Memory B cell (primary cell): ENCODE measurements around the gene SH3TC1.

Experiments
- ATAC-seq: fragments of 150-1000 bp; cut with Tn5 transposase; 2 replicates; pipeline ENCODE4 v1.10.0; 2021; ENCODE audit warnings: low read depth, mild to moderate bottlenecking, moderate library complexity
- DNase-seq, 2 donors: peaks; one replicate each; pipeline ENCODE4 v3.0.0; 2022; ENCODE audit warnings: low spot score in 2 of 2
- H3K27ac Mint-ChIP-seq: one replicate; pipeline ENCODE4 v1.8.0; 2022; ENCODE audit warnings: mild to moderate bottlenecking, moderate library complexity, mixed read lengths
- H3K27me3 Mint-ChIP-seq: one replicate; pipeline ENCODE4 v1.8.0; 2022; ENCODE audit warnings: mixed read lengths
- H3K36me3 Mint-ChIP-seq: one replicate; pipeline ENCODE4 v1.8.0; 2022; ENCODE audit warnings: mild to moderate bottlenecking, mixed read lengths
- H3K4me1 Mint-ChIP-seq: one replicate; pipeline ENCODE4 v1.8.0; 2022; ENCODE audit warnings: mixed read lengths
- H3K4me3 Mint-ChIP-seq: one replicate; pipeline ENCODE4 v1.8.0; 2022; ENCODE audit warnings: mild to moderate bottlenecking, moderate library complexity, mixed read lengths
- H3K9me3 Mint-ChIP-seq: one replicate; pipeline ENCODE4 v1.8.0; 2022; ENCODE audit warnings: mixed read lengths

SH3TC1 gene

GRCh38 chr4:8277356-8278008 is 78.4 kb downstream of the SH3TC1 start:
- no peak for DNase-seq
- Mint-ChIP-seq H3K27ac (no peak overlapping the region), H3K36me3 (no peaks in the 10 kb centered on the region), H3K27me3 (peaks cover 18% of the 10 kb centered on the region), H3K4me1 (no peaks in the 10 kb centered on the region), H3K9me3 (no peaks in the 10 kb centered on the region), H3K4me3 (no peak overlapping the region)
- ATAC-seq, result no peak

DNA sequence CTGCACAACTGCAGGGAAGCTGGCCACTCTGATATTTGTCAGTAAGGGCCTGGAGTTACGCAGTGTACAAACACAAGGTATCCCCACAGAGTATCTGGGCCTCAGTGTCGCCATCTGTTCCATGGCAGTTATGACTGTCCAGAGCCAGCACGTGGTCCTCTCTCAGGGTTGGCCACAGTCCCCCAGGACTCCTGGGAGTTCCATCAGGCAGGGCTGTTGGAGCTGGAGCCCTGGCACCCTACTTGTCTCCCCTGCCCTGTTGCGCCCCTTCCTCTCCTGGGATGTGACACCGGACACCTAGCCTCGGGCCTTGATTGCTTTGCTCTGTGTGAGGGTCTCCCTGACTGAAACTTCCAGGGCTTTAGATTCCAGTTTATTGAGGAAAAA is 78.9 kb downstream of the SH3TC1 start:
- Mint-ChIP-seq H3K4me3 (no peak overlapping the region), H3K36me3 (no peaks in the 10 kb centered on the region), H3K4me1 (no peaks in the 10 kb centered on the region), H3K27me3 (peaks cover 18% of the 10 kb centered on the region), H3K9me3 (no peaks in the 10 kb centered on the region), H3K27ac (no peak overlapping the region)
- DNase-seq (no peak), ATAC-seq (no peak)

DNA sequence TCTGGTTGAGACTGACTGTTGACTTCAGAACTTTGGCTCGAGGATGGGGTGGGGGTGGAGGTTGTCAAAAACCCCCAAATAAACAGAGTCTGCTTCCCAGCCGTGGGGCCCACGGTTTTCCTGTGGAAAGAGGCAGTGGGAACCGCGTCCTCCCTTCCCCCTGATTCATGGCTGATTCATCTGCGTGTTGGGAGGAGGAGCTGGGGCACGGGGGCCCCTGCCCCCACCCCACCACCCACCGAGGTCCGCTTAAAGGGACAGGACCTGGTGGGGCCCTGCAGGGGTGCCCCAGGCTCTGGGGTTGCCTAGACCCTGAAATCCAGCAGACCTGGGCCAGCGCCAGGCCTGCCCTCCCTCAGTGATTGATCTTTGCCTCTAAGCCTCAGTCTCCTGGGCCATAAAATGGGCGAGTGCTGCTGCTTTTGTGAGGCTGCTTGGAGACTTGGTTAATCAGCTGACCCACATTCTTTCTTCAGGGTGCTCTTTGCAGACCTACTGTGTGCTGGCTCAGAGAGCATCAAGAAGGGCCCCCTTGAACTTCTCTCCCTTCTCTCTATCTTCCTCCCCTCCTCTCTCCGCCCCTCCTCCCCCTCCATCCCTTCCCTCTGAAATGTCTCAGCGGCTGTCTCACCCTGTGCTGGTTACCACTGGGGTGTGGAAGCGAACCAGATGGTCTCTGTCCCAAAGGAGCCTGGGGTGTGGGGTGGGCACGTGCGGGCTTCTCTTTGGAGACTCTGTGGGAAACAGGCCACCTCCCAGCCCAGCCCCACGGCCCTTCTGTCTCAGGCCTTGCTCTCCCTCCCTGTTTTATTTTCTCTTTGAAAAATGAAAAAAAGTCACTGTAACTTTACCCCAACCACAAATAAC is 79.6 kb downstream of the SH3TC1 start:
- Mint-ChIP-seq H3K27me3 (peaks cover 17% of the 10 kb centered on the region), H3K4me1 (no peaks in the 10 kb centered on the region), H3K9me3 (no peaks in the 10 kb centered on the region), H3K27ac (no peak overlapping the region), H3K4me3 (no peak overlapping the region), H3K36me3 (no peaks in the 10 kb centered on the region)
- ATAC-seq, result no peak
- DNase-seq, result no peak

DNA sequence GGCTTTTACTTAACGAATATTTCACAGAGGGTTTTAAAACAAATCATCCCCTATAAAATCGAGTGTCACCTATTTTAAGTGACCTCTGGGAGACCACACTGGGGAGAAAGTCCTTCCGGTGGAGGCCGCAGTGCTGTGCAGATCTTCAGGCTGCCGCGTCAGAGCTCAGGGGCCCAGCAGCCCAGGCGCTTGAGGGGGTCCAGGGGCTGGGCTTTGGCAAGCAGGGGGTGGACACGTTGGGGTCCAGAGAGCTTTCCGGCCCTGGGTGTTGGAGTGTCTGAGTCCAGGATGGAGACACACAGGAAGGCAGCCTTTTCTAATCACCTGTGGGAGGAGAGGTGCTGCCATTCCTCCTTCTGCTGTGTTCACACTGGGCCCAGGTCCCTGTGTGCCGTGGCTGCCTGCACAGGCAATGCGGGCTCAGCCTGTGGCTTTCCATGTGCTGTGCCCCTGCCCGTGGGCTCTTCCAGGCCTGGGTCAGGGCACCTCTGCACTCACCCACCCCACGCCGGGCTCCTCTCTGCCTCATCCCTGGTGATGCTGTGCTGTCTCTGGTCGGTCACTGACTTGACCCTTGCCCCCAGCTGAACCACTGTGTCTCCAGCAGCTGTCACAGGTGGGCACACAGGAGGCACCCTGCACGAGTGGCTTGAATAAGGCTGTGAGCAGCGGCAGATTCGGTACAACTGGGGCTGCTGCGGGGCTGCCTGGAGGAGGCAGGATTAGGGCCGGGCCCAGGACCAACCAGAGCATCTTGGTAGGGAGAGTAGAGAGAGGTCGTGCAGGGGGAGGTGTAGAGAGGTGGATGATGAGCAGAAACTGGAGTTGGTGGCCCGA is 80.4 kb downstream of the SH3TC1 start:
- DNase-seq (no peak), ATAC-seq (no peak)
- Mint-ChIP-seq H3K27ac (no peak overlapping the region), H3K4me1 (no peaks in the 10 kb centered on the region), H3K4me3 (no peak overlapping the region), H3K36me3 (no peaks in the 10 kb centered on the region), H3K9me3 (no peaks in the 10 kb centered on the region), H3K27me3 (peaks cover 9% of the 10 kb centered on the region)

DNA sequence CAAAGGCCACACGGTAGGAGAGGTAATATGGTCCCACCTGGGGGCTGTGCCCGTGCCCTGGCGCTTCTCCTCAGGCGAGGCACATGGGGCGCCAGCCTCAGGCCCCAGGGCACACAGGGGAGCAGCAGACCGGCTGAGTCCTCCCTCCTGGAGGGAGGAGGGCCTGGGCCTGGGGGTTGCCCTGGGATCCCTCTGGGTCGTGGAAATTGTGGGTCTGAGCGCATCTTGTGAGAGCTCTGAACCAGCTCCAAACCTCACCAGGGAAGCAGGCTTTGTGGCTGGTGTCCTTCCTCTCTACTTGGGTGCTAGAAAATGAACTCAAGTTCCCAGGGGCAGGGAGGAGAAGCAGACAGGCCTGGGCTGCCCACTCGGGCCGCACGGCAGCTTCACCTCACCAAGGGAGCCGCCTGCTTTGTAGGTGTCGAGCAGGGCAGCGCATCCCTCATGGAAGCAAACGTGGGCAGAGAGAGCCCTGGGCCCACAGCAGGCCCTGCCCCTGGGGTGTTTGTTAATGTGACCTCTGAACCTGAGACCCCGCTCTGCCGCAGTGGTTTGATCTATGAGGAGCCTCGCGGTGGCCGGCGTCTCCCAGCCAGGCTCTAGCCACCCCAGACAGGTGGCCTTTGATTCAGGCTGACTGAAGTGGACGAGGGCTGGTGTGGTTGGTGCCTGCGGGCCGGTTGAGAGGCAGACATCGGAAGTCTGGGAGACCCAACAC is 81.2 kb downstream of the SH3TC1 start:
- H3K4me3 Mint-ChIP-seq, result no peak overlapping the region
- peaks cover 12% of the 10 kb centered on the region for H3K27me3 Mint-ChIP-seq
- H3K4me1 Mint-ChIP-seq, result no peaks in the 10 kb centered on the region
- DNase-seq, result no peak
- no peaks in the 10 kb centered on the region for H3K9me3 Mint-ChIP-seq
- H3K36me3 Mint-ChIP-seq, result no peaks in the 10 kb centered on the region
- ATAC-seq, result no peak
- no peak overlapping the region for H3K27ac Mint-ChIP-seq

- no peak for DNase-seq
- H3K27me3 Mint-ChIP-seq, result peaks cover 13% of the 10 kb centered on the region
- H3K4me3 Mint-ChIP-seq, result no peak overlapping the region
- no peaks in the 10 kb centered on the region for H3K4me1 Mint-ChIP-seq
- no peak for ATAC-seq
- H3K36me3 Mint-ChIP-seq, result no peaks in the 10 kb centered on the region
- no peaks in the 10 kb centered on the region for H3K9me3 Mint-ChIP-seq
- no peak overlapping the region for H3K27ac Mint-ChIP-seq
Observed at GRCh38 chr4:8280876-8281440, 81.9 kb downstream of the SH3TC1 start.

DNA sequence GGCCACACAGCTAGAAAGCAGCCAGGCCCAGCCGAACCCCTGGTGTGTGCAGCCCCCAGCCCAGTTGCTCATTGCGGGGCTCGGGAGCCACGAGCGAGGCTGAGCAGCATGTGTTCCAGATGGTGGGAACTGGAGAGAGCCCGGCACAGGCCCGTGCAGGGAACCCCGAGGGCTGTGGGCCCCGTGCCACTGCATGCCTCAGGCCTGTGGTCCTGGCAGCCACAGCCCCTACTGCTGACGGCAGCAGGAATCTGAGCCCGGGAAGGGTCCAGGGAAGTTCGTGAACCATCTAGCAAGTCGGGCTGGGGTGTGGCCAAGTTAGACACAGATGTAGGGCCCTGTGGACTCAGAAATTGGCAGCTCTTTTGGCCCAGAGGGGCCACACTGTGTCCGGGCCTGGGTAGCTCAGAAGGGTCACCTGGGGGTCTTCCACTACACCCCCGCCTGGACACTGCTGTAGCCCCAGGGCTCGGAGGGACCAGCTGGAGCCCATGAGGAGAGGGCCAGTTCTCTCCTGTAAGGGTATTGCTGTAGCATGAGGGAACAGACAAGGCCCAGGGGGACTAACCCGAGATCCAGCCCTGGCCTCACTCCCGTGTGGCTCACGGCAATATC is 82.5 kb downstream of the SH3TC1 start:
- Mint-ChIP-seq H3K36me3 (no peaks in the 10 kb centered on the region), H3K4me1 (no peaks in the 10 kb centered on the region), H3K27me3 (peaks cover 14% of the 10 kb centered on the region), H3K27ac (no peak overlapping the region), H3K9me3 (no peaks in the 10 kb centered on the region), H3K4me3 (no peak overlapping the region)
- ATAC-seq, result no peak
- DNase-seq, result no peak

DNA sequence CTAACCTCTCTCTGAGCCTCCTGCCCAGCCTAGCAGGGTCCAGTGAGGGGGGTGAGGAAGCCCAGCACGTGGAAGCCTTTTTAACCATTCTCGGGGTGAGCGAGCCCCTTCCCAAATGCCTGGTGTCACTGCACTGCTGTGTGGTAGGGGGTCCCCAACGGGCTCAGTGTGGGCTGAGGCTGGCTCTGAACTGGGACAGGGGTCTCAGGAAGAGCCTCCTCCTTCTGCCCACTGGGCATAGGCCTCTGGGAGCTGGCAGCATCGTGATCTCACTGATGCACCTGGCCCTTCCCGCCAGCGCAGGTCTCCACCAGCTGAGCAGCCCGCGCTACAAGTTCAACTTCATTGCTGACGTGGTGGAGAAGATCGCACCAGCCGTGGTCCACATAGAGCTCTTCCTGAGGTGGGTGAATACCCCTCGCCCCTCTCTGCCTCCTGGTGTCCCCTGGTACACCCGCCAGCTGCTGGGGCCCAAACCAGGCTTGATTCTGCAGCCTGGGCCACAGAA is 83.1 kb downstream of the SH3TC1 start:
- DNase-seq (no peak), ATAC-seq (no peak)
- Mint-ChIP-seq H3K27me3 (peaks cover 14% of the 10 kb centered on the region), H3K9me3 (no peaks in the 10 kb centered on the region), H3K4me1 (no peaks in the 10 kb centered on the region), H3K36me3 (no peaks in the 10 kb centered on the region), H3K27ac (no peak overlapping the region), H3K4me3 (no peak overlapping the region)

DNA sequence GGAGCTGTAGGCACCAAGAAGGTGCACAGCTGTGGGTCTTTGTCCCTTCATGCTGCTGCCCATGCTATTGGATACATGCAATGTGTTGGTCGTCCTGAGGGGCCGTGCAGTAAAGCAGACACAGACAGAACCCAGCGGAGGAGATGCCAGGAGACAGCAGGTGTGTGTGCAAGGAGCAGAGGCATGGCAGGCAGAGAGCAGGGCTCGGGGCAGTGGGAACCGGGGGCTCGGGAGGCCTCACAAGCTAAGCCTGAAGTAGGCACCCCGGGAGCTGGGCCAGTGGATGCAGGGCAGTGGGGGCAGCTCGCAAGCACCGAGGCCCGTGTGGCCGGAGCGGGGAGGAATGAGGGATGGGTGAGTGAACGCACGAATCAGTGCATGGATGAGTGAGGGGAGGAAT is 83.7 kb downstream of the SH3TC1 start:
- Mint-ChIP-seq H3K36me3 (no peaks in the 10 kb centered on the region), H3K27ac (no peak overlapping the region), H3K27me3 (peaks cover 9% of the 10 kb centered on the region), H3K4me3 (no peak overlapping the region), H3K9me3 (no peaks in the 10 kb centered on the region), H3K4me1 (no peaks in the 10 kb centered on the region)
- ATAC-seq (no peak), DNase-seq (no peak)

- peaks cover 9% of the 10 kb centered on the region for H3K27me3 Mint-ChIP-seq
- H3K9me3 Mint-ChIP-seq, result no peaks in the 10 kb centered on the region
- H3K4me1 Mint-ChIP-seq, result no peaks in the 10 kb centered on the region
- no peak overlapping the region for H3K4me3 Mint-ChIP-seq
- DNase-seq (no peak), ATAC-seq (no peak)
- no peaks in the 10 kb centered on the region for H3K36me3 Mint-ChIP-seq
- no peak overlapping the region for H3K27ac Mint-ChIP-seq
Observed at GRCh38 chr4:8283161-8283560, 84.1 kb downstream of the SH3TC1 start.

- DNase-seq (no peak), ATAC-seq (no peak)
- Mint-ChIP-seq H3K9me3 (no peaks in the 10 kb centered on the region), H3K27ac (no peak overlapping the region), H3K27me3 (peaks cover 9% of the 10 kb centered on the region), H3K4me1 (no peaks in the 10 kb centered on the region), H3K36me3 (no peaks in the 10 kb centered on the region), H3K4me3 (no peak overlapping the region)
Observed at GRCh38 chr4:8283631-8284121, 84.6 kb downstream of the SH3TC1 start.

- no peaks in the 10 kb centered on the region for H3K9me3 Mint-ChIP-seq
- ATAC-seq (no peak), DNase-seq (no peak)
- H3K4me3 Mint-ChIP-seq, result no peak overlapping the region
- no peak overlapping the region for H3K27ac Mint-ChIP-seq
- H3K27me3 Mint-ChIP-seq, result peaks cover 9% of the 10 kb centered on the region
- no peaks in the 10 kb centered on the region for H3K36me3 Mint-ChIP-seq
- no peaks in the 10 kb centered on the region for H3K4me1 Mint-ChIP-seq
Observed at GRCh38 chr4:8284391-8284790, 85.3 kb downstream of the SH3TC1 start.
